Testis (tissue), 2 donors: ENCODE data around the gene TBX4.

Experiments
- CTCF ChIP-seq, 3 experiments: fragments of 450-650 bp in 2 of 3; fragments of 200-600 bp in 1 of 3; sonication (generic) in 1 of 3; IDR thresholded peaks; one replicate each; pipeline ENCODE4 v1.5.1; 2016 to 2019; ENCODE audit warnings: antibody characterized with exemption in 3 of 3, mild to moderate bottlenecking in 2 of 3, moderate library complexity in 1 of 3
- POLR2A ChIP-seq: fragments of 450-650 bp; IDR thresholded peaks from one replicate; pipeline ENCODE4 v1.6.1; 2017; ENCODE audit warnings: antibody characterized with exemption, mild to moderate bottlenecking, moderate library complexity

- no peak for TF ChIP-seq CTCF (IDR thresholded peaks at IDR 0.05)
- no peak for TF ChIP-seq POLR2A
These were observed 37.7 kb downstream of the TBX4 start for GRCh38 chr17:61489719-61490490.
